Middle frontal gyrus (tissue), 1 donor: ENCODE data around the gene CSHL1.
"Not testable (repeated sequence)": the region's sequence is repeated elsewhere in the genome, so short reads cannot be mapped to it uniquely, and the experiment has no call there.

Experiments used
- DNase-seq: peaks from one replicate; pipeline ENCODE4 v3.0.0-alpha.2; 2015; ENCODE audit warnings: low spot score; ENCODE audit errors: extremely low spot score

CSHL1 gene

DNA sequence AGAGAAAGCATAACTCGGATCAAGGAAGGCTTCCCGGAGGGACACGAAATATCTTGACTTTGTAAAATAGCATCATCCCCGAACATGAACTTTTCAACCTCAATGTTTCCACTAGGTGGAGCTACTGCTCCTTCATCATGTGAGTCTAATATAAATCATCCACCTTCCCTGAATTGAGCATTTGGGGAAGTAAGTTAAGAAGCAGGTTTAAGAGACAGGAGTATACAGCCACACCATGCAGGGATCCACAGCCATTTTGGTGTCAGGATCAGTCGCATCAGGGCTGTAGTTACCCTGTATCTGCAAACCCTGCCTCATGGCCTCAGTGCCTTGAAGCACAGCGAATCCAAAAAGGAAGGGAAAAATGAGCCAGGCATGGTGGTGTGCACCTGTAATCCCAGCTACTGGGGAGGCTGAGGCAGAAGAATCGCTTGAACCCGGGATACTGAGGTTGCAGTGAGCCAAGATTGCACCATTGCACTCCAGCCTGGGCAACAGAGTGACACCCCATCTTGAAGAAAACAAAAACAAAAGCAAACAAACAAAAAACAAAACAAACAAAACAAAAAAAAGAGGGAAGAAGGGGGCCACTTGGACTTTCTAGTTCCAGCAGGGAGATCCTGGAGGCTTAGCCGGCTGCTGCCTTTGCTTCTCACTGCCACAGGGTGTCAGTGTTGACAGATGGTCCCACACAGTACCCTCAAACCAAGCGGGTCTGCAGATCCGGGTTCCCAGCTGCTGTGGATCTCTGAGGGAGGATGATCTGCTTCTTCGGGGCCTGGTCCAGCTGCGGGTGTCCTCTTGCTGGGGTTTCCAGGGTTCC, 21.8 kb downstream of the CSHL1 start:
- DNase-seq, result not testable (repeated sequence)

DNA sequence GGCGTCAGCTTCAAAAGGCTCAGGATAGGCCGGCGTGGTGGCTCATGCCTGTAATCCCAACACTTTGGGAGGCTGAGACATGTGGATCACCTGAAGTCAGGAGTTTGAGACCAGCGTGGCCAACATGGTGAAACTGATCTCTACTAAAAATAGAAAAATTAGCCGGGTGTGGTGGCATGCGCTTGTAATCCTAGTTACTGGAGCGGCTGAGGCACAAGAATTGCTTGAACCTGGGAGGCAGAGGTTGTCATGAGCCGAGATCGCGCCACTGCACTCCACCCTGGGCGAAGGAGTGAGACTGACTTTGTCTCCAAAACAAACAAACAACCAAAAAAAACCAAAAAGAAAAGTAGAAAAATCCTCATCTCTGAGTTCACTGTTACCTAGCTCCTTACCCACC, 25.9 kb downstream of the CSHL1 start:
- not testable (repeated sequence) for DNase-seq

GRCh38 chr17:63882626-63883126, 28.4 kb downstream of the CSHL1 start:
- DNase-seq, result not testable (repeated sequence)

GRCh38 chr17:63881935-63882601, 29.0 kb downstream of the CSHL1 start, which contains the start of gene GH2:
Gene GH2 (minus strand): TSS chr17:63881944. CDS start chr17:63881801, 143 bp downstream.
- DNase-seq, result no peak

DNA sequence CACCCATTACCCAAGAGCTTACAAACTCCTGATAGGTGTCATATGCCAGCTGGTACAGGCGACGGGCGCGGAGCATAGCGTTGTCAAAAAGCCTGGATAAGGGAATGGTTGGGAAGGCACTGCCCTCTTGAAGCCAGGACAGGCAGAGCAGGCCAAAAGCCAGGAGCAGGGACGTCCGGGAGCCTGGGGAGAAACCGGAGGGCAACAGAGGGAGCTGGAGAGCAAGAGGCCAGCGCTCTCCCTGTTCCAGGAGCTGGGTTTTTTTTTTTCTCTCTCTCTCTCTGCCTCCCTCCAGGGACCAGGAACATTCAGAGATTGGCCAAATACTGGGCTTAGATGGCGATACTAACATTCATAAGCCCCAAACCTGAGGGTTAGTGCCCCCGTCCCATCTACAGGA, 29.7 kb downstream of the CSHL1 start:
- DNase-seq, result not testable (repeated sequence)

GRCh38 chr17:63880706-63881105, 30.4 kb downstream of the CSHL1 start:
- DNase-seq, result no peak

GRCh38 chr17:63878413-63878812, 32.6 kb downstream of the CSHL1 start:
- DNase-seq, result not testable (repeated sequence)

GRCh38 chr17:63874693-63875092, 36.4 kb downstream of the CSHL1 start:
- not testable (repeated sequence) for DNase-seq

GRCh38 chr17:63874061-63874626, 36.9 kb downstream of the CSHL1 start:
- DNase-seq, result not testable (repeated sequence)

DNA sequence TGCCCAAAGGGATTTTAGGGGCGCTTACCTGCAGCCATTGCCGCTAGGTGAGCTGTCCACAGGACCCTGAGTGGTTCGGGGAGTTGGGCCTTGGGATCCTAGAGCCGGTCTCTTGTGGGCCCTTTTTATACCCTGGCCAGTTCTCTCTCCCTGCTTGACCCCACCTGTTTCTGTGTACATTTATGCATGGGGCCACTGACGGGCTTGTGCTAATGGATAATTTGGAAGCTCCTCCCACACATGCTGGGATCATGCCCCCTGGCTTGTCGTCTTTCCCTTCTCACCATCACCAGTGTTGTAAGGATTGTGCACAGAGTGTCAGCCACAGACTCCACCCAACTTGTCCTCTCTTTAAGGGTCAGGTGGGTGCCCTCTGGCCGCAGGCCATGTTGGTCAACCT, 37.5 kb downstream of the CSHL1 start, which contains the start of gene CSH2:
Gene CSH2, minus strand, starts transcription at position 101 of the 400 bp plus-strand sequence. Its CDS starts 63 bp downstream, at position 38.
- not testable (repeated sequence) for DNase-seq

DNA sequence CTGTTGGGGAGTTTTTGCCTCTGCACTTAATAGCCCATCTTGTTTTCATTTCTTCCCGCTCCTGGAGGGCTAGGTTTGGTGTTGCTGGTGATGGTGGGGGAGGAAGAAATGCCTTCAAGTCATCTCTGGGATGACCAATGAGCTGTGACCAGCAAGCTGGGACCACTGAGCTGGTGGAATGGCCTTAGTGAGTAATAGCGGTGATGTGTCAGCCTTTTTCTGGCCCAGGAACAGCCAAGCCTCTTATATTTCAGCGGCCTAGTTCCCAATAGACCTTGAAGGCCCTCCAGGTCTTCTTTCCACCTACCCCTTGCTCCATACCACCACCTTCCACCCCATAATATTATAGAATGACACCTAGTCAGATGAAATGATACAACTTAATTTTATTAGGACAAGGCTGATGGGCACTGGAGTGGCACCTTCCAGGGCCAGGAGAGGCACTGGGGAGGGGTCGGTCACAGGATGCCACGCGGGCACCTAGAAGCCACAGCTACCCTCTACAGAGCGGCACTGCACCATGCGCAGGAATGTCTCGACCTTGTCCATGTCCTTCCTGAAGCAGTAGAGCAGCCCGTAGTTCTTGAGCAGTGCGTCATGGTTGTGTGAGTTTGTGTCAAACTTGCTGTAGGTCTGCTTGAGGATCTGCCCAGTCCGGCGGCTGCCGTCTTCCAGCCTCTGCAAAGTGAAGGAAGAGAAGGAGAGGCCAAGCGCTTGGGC, 39.3 kb downstream of the CSHL1 start:
- not testable (repeated sequence) for DNase-seq

GRCh38 chr17:63870292-63870665, 40.8 kb downstream of the CSHL1 start:
- not testable (repeated sequence) for DNase-seq

DNA sequence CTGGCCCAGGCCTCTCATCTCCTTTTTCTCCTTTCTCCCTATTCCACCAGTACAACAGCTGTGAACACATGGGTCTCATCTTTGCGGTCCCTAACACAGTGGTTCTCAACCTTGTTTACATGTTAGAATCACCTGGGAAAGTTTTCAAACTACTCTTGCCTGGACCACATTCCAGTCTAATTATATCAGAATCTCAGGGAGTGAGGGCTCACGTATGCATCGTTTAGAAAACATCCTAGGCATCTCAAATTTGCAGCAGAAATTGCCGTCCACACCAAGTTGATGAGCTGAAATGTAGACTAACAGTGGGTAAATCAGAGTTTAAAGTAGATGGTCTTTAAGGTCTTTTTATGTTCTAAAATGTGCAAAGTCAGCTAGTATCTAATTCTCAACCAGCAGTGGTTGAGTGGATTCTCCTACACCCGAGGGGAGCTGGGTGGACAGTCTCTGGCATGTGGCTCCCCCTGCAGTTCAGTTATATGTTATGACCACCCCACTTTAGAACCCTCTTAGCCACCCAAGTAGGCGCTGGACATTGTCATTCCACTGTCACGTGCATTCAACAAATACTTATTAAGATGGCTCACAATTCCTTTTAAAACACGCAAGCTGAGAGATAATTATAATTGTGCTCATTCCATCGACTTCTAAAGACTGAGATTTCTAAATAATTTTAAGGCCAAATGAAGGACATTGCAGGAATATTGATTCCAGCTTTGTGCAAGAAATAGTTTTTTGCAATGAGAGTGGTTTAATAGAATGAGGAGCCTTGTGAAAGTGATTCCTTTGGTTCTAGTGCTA, 41.4 kb downstream of the CSHL1 start:
- not testable (repeated sequence) for DNase-seq

- DNase-seq, result not testable (repeated sequence)
Measured at GRCh38 chr17:63866625-63867024, 44.4 kb downstream of the CSHL1 start.
